ENCODE measurements around the gene ASIC1.

The ASIC1 gene

DNA sequence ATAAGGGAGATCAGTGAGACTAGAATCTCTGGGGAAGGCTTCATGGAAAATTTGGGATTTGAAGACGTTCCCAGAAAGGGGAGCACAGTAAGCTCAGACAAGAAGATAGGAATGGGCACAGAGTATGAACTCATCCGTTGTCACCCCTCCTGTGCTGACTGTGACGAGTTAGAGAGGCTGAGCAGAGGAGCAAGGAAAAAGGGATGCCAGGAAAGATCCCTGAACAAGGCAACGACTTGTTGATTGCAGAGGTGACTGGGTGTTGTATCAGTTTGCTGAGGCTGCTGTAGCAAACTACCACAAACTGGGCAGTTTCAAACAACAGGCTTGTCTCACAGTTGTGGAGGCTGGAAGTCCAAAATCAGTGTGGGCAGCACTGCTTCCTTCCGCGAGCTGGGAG is 40.6 kb downstream of the ASIC1 start:
- H3K4me3 ChIP-seq (ENCODE audit: control insufficient read depth, low read depth, low read length): no peak overlapping the region
- TF ChIP-seq, protein P1, sequence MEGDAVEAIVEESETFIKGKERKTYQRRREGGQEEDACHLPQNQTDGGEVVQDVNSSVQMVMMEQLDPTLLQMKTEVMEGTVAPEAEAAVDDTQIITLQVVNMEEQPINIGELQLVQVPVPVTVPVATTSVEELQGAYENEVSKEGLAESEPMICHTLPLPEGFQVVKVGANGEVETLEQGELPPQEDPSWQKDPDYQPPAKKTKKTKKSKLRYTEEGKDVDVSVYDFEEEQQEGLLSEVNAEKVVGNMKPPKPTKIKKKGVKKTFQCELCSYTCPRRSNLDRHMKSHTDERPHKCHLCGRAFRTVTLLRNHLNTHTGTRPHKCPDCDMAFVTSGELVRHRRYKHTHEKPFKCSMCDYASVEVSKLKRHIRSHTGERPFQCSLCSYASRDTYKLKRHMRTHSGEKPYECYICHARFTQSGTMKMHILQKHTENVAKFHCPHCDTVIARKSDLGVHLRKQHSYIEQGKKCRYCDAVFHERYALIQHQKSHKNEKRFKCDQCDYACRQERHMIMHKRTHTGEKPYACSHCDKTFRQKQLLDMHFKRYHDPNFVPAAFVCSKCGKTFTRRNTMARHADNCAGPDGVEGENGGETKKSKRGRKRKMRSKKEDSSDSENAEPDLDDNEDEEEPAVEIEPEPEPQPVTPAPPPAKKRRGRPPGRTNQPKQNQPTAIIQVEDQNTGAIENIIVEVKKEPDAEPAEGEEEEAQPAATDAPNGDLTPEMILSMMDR (conservative IDR thresholded peaks at IDR 0.05; ENCODE audit: control insufficient read depth, insufficient read depth, low read depth, low read length): no peak
- DNase-seq (ENCODE audit: low read depth): no peak

DNA sequence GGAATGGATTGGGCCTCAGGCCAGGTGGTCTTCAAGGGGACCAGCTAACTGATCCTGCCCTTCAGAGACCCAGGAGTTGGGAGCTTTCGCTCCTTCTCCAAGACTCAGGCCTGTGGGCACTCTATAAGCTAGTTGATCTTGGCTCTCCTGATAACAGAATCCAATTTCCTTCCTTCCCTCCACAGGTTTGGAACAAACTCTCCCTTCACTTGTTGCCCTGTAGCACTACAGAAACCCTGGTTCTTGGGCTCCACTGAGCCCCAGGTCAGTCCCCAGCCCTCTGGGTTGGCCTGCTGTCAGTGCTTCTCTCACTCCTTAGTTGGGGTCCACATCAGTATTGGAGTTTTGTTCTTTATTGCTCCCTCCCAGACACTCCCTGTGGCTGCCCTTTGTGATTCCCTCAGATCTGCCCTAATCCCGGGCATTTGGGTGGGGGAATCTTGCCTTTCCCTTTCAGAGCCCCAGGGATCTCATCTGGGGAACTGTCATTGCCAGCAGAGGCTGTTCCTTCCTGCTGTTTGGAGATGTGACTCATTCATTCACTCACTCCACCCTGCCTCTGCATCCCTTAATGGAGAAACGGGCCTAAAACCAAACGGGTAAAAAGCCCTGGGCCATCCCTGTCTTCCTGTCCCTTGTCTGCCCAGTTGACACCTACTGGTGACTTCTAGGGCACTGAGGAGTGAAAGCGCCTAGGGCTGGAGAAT is 42.1 kb downstream of the ASIC1 start:
- TF ChIP-seq, protein P1 (conservative IDR thresholded peaks at IDR 0.05; ENCODE audit: control insufficient read depth, insufficient read depth, low read depth, low read length): no peak
- peak; percentile 60 for DNase-seq (ENCODE audit: low read depth)
- H3K4me3 ChIP-seq (ENCODE audit: control insufficient read depth, low read depth, low read length): no peak overlapping the region

DNA sequence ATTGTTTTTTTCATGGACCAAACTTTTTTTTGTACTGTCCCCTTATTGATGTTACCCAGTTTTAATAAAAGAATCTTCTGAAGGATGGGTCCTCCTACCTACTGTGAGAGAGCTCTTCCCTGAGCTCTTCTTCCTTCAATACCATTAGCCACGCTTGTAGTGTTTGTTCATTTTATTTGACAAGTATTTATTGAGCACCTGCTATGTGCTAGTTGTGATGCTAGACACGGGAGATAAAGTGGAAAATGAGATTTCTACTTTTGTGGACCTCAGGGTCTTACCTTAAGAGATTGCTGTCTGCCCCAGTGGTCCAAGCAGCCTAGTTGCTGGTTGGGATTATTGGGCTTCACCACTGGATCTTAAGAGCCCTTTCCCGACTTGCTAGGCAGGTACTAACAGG is 43.2 kb downstream of the ASIC1 start:
- H3K4me3 ChIP-seq (ENCODE audit: control insufficient read depth, low read depth, low read length): no peak overlapping the region
- no peak for DNase-seq (ENCODE audit: low read depth)
- TF ChIP-seq, protein P1 (conservative IDR thresholded peaks at IDR 0.05; ENCODE audit: control insufficient read depth, insufficient read depth, low read depth, low read length): no peak

DNA sequence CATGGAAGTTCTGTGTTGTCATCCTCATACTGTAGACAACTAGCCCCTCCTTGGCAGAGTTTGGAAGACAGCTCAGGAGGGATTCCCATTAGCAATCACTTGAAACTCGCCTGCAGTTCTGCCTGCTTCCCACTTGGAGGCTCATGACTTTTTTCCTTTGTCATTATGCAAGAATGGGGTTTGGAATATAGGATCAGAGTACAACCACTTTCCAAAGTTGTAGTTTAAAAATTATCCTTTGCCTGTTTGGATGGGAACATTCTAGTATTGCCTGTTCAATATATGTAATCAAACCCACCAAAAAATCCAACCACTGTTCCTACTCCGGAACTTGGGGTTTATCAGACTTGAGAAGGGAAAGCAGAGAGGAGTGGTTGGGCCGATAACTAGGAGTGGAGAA is 44.3 kb downstream of the ASIC1 start:
- TF ChIP-seq, protein P1 (conservative IDR thresholded peaks at IDR 0.05; ENCODE audit: control insufficient read depth, insufficient read depth, low read depth, low read length): peak; percentile 57
- H3K4me3 ChIP-seq (ENCODE audit: control insufficient read depth, low read depth, low read length): no peak overlapping the region
- DNase-seq (ENCODE audit: low read depth): peak; percentile 59

DNA sequence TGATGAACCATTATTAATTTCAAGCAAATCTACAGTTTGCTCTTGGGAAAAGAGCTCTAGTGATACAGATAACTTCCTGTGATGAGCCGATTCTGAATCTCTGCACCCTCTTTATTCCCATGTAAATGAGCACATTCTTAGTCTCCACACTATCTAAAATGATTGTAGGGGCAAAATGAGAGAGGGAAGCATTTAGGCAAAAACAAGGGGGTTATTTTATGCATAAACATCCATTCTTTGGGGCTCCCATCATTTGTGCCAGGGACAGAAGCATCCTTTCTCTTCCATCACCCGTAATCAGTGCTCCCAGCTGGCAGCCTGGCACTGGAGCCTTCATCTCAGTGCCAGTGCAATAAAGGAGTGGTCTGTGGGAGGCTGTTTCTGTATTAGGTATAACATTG is 44.7 kb downstream of the ASIC1 start:
- H3K4me3 ChIP-seq (ENCODE audit: control insufficient read depth, low read depth, low read length): no peak overlapping the region
- DNase-seq (ENCODE audit: low read depth): no peak
- TF ChIP-seq, protein P1 (conservative IDR thresholded peaks at IDR 0.05; ENCODE audit: control insufficient read depth, insufficient read depth, low read depth, low read length): no peak

DNA sequence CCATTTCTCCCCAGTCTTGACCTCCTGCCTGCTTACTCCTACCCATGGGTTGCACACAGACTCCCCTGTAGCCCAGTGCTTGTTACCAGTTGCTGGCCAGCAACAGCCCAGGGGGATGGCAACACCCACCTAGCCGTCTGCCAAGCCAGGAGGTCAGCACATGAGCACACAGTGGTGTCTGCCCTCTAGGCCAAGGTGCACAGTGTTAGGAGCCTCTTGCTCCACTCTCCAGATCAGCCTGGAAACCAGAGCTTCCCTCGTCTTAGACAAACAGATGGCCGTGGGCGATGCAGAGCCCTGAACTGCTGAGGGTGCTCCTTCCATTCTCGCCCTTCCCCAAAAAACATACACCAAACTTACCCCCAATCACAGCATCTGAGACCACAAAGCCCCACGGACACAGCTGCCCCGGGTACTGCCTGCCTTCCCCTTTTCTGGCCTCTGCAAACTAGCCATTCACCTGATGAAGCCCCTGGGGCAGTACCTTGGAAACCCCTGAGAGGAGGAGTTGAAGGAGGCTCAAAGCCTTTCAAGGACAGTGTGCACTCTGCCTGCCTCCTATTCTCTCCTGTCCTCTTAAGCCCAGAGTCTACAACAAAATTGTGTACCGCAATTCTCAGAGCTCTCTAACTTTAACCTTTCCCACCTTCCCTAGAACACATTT is 45.4 kb downstream of the ASIC1 start:
- DNase-seq (ENCODE audit: low read depth): peak; percentile 39
- H3K4me3 ChIP-seq (ENCODE audit: control insufficient read depth, low read depth, low read length): no peak overlapping the region
- TF ChIP-seq, protein P1 (conservative IDR thresholded peaks at IDR 0.05; ENCODE audit: control insufficient read depth, insufficient read depth, low read depth, low read length): no peak

Measured in fibroblast of mammary gland (primary cell).